PC-3 (cell line): Measurements from ENCODE around the gene AP4S1.

Source experiments
- CTCF ChIP-seq: fragments of 300-600 bp; sonication (generic); conservative IDR thresholded peaks from 2 replicates; pipeline ENCODE4 v1.5.1; 2017; ENCODE audit warnings: antibody characterized with exemption, low read depth, mild to moderate bottlenecking, low read length
- EZH2 ChIP-seq: fragments of 300-600 bp; sonication (generic); IDR thresholded peaks from one replicate; pipeline ENCODE4 v1.6.1; 2017; ENCODE audit warnings: antibody characterized with exemption, mild to moderate bottlenecking, low read length; ENCODE audit not compliant: unreplicated experiment
- EZH2phosphoT487 ChIP-seq: fragments of 300-600 bp; sonication (generic); IDR thresholded peaks from 2 replicates; pipeline ENCODE4 v1.6.1; 2018; ENCODE audit warnings: mild to moderate bottlenecking, antibody characterized with exemption, low read length, borderline replicate concordance

- TF ChIP-seq CTCF (no peak), EZH2 (no peak), EZH2phosphoT487 (no peak)
Measured at GRCh38 chr14:31038521-31039166, 13.2 kb downstream of the AP4S1 start.
